ENCODE results near the gene RITA1. TPM values are rescaled to one million over a fixed set of nuclear protein-coding genes. Genes with fewer than 3 reads are reported as not detected.

The RITA1 gene
- total and polyA plus RNA-seq, 2 experiments from 2014 or later: 20.0 to 40.4 TPM

DNA sequence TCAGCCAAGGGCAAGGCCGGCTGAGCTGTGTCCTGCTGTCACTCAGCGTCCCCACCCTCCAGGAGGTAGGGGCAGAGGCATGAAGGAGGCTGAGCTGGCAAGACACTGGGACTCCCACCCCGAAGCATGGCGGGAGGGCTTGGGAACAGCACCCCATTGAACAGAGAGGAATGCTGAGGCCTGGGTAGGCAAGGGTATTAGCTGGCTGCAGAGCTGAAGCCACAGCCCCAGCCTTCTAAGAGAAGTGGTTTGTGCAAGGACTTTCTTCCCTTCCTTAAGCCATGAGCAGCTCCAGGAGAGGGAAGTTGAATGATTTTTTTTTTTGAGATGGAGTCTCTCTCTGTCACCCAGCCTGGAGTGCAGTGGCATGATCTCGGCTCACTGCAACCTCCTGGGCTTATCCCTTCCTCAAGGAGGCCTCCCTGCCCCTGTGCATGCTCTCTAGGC lies 42.6 kb upstream of the RITA1 start (continued):
- no peak for TF ChIP-seq ZNF114 (CRISPR knock-in tag; IDR thresholded peaks at IDR 0.05)

DNA sequence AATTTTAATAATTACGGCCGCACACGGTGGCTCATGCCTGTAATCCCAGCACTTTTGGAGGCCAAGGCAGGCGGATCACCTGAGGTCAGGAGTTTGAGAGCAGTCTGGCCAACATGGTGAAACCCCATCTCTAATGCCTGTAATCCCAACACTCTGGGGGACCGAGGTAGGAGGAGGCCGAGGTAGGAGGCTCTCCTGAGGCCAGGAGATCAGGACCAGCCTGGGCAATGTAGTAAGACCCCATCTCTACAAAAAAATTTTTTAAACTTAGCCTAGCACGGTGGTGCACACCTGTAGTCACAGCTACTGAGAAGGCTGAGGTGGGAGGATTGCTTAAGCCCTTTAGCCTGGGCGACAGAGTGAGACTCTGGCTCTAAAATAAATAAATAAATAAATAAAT lies 41.6 kb upstream of the RITA1 start:
- TF ChIP-seq STAT1 (IDR thresholded peaks at IDR 0.05; ENCODE audit: unreplicated experiment) (no peak), EZH2 (IDR thresholded peaks at IDR 0.05; ENCODE audit: low read depth, unreplicated experiment) (no peak), ZNF331 (CRISPR knock-in tag; IDR thresholded peaks at IDR 0.05; ENCODE audit: low read depth) (no peak), CREB1 (CRISPR knock-in tag; IDR thresholded peaks at IDR 0.05; ENCODE audit: low read depth) (no peak), EZH2phosphoT487 (IDR thresholded peaks at IDR 0.05; ENCODE audit: unreplicated experiment) (no peak), POLR2AphosphoS5 (IDR thresholded peaks at IDR 0.05; ENCODE audit: low read depth) (no peak)
- TF ChIP-seq, protein P1, sequence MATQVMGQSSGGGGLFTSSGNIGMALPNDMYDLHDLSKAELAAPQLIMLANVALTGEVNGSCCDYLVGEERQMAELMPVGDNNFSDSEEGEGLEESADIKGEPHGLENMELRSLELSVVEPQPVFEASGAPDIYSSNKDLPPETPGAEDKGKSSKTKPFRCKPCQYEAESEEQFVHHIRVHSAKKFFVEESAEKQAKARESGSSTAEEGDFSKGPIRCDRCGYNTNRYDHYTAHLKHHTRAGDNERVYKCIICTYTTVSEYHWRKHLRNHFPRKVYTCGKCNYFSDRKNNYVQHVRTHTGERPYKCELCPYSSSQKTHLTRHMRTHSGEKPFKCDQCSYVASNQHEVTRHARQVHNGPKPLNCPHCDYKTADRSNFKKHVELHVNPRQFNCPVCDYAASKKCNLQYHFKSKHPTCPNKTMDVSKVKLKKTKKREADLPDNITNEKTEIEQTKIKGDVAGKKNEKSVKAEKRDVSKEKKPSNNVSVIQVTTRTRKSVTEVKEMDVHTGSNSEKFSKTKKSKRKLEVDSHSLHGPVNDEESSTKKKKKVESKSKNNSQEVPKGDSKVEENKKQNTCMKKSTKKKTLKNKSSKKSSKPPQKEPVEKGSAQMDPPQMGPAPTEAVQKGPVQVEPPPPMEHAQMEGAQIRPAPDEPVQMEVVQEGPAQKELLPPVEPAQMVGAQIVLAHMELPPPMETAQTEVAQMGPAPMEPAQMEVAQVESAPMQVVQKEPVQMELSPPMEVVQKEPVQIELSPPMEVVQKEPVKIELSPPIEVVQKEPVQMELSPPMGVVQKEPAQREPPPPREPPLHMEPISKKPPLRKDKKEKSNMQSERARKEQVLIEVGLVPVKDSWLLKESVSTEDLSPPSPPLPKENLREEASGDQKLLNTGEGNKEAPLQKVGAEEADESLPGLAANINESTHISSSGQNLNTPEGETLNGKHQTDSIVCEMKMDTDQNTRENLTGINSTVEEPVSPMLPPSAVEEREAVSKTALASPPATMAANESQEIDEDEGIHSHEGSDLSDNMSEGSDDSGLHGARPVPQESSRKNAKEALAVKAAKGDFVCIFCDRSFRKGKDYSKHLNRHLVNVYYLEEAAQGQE (IDR thresholded peaks at IDR 0.05; ENCODE audit: unreplicated experiment): no peak
- TF ChIP-seq, protein P2, sequence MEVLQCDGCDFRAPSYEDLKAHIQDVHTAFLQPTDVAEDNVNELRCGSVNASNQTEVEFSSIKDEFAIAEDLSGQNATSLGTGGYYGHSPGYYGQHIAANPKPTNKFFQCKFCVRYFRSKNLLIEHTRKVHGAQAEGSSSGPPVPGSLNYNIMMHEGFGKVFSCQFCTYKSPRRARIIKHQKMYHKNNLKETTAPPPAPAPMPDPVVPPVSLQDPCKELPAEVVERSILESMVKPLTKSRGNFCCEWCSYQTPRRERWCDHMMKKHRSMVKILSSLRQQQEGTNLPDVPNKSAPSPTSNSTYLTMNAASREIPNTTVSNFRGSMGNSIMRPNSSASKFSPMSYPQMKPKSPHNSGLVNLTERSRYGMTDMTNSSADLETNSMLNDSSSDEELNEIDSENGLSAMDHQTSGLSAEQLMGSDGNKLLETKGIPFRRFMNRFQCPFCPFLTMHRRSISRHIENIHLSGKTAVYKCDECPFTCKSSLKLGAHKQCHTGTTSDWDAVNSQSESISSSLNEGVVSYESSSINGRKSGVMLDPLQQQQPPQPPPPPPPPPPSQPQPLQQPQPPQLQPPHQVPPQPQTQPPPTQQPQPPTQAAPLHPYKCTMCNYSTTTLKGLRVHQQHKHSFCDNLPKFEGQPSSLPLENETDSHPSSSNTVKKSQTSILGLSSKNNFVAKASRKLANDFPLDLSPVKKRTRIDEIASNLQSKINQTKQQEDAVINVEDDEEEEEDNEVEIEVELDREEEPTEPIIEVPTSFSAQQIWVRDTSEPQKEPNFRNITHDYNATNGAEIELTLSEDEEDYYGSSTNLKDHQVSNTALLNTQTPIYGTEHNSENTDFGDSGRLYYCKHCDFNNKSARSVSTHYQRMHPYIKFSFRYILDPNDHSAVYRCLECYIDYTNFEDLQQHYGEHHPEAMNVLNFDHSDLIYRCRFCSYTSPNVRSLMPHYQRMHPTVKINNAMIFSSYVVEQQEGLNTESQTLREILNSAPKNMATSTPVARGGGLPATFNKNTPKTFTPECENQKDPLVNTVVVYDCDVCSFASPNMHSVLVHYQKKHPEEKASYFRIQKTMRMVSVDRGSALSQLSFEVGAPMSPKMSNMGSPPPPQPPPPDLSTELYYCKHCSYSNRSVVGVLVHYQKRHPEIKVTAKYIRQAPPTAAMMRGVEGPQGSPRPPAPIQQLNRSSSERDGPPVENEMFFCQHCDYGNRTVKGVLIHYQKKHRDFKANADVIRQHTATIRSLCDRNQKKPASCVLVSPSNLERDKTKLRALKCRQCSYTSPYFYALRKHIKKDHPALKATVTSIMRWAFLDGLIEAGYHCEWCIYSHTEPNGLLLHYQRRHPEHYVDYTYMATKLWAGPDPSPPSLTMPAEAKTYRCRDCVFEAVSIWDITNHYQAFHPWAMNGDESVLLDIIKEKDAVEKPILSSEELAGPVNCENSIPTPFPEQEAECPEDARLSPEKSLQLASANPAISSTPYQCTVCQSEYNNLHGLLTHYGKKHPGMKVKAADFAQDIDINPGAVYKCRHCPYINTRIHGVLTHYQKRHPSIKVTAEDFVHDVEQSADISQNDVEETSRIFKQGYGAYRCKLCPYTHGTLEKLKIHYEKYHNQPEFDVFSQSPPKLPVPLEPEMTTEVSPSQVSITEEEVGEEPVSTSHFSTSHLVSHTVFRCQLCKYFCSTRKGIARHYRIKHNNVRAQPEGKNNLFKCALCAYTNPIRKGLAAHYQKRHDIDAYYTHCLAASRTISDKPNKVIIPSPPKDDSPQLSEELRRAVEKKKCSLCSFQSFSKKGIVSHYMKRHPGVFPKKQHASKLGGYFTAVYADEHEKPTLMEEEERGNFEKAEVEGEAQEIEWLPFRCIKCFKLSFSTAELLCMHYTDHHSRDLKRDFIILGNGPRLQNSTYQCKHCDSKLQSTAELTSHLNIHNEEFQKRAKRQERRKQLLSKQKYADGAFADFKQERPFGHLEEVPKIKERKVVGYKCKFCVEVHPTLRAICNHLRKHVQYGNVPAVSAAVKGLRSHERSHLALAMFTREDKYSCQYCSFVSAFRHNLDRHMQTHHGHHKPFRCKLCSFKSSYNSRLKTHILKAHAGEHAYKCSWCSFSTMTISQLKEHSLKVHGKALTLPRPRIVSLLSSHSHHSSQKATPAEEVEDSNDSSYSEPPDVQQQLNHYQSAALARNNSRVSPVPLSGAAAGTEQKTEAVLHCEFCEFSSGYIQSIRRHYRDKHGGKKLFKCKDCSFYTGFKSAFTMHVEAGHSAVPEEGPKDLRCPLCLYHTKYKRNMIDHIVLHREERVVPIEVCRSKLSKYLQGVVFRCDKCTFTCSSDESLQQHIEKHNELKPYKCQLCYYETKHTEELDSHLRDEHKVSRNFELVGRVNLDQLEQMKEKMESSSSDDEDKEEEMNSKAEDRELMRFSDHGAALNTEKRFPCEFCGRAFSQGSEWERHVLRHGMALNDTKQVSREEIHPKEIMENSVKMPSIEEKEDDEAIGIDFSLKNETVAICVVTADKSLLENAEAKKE (CRISPR knock-in tag; IDR thresholded peaks at IDR 0.05): no peak
- H3F3A ChIP-seq (replicated peaks; ENCODE audit: low read depth): no peaks in the 10 kb centered on the region
- DNase-seq (ENCODE audit: low spot score): no peak
- Mint-ChIP-seq H3K27me3 (ENCODE audit: insufficient read depth, low read depth, poor library complexity) (peaks cover 2% of the 10 kb centered on the region), H3K4me3 (no peak overlapping the region), H3K36me3 (ENCODE audit: low read depth) (peaks cover 4% of the 10 kb centered on the region; the same call in 1 of the 3 replicates), H3K9me3 (peaks cover 8% of the 10 kb centered on the region; the same call in 2 of the 3 replicates), H3K27ac (no peak overlapping the region), H3K4me1 (peaks cover 7% of the 10 kb centered on the region; the same call in 1 of the 3 replicates)
- H3K4me2 ChIP-seq: no peak overlapping the region
- H3K79me2 ChIP-seq (replicated peaks; ENCODE audit: insufficient read depth): no peaks in the 10 kb centered on the region
- no peaks in the 10 kb centered on the region for H3K36me3 ChIP-seq (ENCODE audit: insufficient read depth)
- H4K20me1 ChIP-seq (replicated peaks; ENCODE audit: insufficient read depth): no peaks in the 10 kb centered on the region
- H3K27me3 ChIP-seq (ENCODE audit: insufficient read depth): no peaks in the 10 kb centered on the region
- no peak overlapping the region for H2AFZ ChIP-seq
- no peak overlapping the region for H3K4me3 ChIP-seq
- no peak for ATAC-seq
- no peaks in the 10 kb centered on the region for H3K9me2 ChIP-seq (ENCODE audit: insufficient read depth)
- H3K27ac ChIP-seq (ENCODE audit: low read depth): no peak overlapping the region
- no peaks in the 10 kb centered on the region for H3K4me1 ChIP-seq (ENCODE audit: insufficient read depth)
